Fibroblast of skin of right biceps (primary cell): ENCODE results near the gene ANKRD6.

Experiments
- DNase-seq: peaks from one replicate; pipeline ENCODE4 v3.0.0-alpha.2; 2013

ANKRD6 gene

DNA sequence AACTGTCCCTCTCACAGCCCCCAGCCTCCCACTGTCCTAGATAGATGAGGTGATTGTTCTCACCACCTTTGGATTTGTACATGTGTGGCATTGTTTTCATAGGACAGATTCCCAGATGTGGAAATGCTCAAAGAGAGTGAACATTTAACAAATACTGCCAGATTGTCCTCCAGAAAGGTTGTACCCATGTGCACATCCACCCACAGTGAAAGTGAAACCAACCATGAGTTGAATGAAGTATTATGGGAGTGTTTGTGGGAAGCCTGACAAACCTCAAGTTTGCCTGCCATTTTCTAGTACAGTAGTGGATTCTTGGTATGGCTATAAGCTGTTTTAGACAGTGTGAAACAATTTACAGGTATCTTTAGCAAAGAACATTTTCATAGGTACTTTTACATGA lies 42.7 kb downstream of the ANKRD6 start:
- peak; percentile 10 for DNase-seq

- no peak for DNase-seq
Observed at GRCh38 chr6:89479897-89480296, 46.9 kb downstream of the ANKRD6 start.

DNA sequence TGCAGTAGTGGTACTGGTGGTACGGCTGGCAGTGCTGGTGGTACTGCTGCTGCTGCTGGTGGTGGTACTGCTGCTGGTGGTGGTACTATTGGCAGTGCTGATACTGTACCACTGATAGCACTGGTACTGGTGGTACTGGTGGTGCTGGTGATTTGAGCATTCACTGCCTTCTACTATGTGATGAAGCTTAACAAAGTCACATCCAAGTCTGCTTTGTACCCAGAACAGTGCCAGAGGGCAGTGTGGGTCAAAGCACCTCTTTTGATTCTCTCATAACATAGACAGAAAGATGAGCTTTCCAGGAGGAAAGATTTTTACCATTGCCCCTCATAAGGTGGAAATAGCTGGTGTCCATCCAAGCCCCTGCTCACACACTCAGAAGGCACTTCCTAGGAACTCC lies 48.7 kb downstream of the ANKRD6 start:
- no peak for DNase-seq

DNA sequence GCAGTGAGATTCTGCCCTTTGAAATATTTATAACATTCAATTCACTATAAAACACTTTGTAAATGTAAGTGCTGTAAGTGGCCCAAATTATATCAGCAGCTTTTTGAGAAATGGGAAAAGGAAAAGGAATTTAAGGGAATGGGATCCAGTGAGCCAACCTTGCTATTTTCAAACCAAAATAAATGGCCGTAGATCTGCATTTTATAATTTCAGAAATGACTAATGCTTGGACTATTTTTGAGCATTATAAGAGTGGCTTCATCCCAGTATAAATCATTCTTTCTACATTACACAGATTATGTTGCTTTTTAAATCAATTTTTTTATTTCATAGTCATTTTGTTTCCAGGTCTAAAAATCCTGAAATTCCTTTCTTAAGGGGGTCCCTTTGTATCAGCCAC lies 49.2 kb downstream of the ANKRD6 start:
- DNase-seq, result peak; percentile 64

DNA sequence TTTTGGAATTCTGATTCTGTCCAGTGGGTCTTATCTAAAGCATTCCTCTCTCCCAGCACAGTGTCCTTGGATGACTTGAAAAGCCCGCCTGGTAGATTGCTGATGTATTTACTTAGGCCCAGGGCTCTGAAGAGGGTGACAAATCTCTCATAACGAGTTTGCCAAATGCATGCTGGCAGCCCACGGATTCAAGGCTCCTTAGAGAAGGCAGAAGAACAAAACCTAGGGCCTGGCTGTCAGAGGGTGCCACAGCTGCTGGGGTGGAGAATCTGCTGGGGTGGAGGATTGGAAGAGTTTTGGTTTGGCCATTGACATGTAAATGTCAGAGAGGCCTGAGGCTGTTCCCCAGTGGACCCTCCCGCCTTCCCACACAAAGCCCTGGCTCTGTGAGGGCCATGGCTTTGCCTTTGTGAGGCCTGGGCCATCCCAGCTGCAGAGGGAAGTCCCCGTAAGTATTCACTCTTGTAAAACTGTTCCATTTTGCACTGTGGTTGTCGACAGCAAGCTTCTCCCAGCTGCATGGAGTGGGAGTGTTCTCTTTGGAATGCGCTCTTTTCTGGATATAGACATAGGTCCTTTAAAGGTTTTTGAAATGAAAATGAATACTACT lies 50.3 kb downstream of the ANKRD6 start:
- peak; percentile 49 for DNase-seq

DNA sequence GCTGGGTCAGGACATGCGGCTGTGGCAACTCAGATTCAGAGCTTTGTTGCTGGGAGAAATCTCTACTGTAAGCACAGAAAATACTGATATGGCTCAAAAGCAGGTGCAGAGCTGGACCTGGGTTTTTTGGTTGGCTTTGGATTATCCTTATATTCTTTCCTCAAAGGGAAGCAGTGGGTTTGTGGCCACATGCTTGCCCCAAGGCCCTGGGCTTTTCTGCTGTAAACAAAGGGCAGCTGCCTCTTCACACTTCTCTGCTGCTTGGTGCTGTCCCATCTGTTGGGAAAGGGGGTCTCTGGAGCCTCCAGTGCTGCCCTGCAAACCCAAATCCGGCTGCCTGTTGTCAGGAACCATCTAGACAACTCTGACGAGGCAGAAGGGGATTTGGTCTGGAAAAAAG lies 52.4 kb downstream of the ANKRD6 start:
- DNase-seq, result no peak

DNA sequence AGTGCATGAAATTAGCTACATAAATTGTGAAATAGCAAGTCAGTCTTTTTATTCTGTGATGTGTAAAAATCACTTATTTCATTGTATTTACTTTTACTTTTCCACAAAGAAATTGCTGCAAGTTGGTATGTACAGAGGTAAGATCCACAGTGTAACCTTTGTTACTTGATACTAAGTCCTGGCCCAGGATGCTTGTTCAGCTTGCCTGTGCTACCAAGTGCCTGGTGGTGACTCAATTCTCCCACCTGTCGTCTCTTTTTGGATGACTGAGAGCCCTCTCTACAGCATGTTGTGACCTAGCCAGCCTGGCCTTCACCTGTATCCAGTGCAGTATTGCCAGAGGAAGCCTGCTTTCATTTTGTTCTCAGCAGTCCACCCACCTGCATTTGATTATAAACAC lies 54.9 kb downstream of the ANKRD6 start:
- DNase-seq, result no peak

DNA sequence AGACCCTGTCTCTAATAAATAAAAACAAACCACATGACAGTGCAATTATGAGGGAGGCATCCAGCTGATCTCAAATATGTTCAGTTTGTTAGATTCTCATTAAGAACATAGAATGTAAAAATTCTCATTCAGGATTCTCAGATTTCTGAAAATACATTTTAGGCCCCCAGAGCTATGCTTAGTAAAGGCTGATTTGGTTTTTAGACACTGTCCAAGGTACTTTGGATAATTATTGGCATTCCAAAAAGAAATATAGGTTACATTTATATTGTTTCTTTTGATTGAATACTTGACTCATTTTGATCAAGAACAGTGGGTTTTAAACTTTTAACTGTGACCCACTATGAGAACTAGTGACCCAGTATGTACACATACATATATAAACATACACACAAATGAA lies 55.5 kb downstream of the ANKRD6 start:
- no peak for DNase-seq

- DNase-seq, result no peak
Observed at GRCh38 chr6:89489078-89489477, 56.1 kb downstream of the ANKRD6 start.

DNA sequence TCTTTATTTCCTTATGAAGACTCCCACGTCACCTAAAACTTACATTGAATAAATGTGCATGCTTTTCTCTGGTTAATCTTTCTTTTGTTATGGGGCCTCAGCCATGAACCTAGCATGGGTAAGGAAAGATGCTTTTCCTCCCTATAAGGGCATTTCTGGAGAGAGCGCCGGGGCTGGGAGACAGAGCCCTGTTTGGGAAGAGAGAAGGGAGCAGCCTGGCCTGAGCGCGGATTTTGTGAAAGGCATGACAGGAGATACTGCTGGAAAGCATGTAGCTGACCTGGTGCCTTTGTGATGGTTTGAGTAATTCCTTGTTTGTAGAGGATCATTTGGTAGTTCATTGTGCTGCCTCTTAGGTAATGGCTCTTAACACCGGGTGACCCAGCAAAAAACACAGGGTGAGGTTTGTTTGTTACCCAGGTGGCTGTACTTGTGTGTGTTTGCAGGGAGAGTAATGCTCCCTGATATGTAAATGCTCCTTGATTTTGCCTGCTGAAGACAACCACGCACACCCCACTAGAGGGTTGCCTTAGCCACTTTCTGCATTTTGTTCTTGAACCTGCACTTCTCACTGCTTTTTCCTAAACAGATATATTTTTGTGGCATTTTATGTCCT lies 59.2 kb downstream of the ANKRD6 start:
- DNase-seq, result no peak

DNA sequence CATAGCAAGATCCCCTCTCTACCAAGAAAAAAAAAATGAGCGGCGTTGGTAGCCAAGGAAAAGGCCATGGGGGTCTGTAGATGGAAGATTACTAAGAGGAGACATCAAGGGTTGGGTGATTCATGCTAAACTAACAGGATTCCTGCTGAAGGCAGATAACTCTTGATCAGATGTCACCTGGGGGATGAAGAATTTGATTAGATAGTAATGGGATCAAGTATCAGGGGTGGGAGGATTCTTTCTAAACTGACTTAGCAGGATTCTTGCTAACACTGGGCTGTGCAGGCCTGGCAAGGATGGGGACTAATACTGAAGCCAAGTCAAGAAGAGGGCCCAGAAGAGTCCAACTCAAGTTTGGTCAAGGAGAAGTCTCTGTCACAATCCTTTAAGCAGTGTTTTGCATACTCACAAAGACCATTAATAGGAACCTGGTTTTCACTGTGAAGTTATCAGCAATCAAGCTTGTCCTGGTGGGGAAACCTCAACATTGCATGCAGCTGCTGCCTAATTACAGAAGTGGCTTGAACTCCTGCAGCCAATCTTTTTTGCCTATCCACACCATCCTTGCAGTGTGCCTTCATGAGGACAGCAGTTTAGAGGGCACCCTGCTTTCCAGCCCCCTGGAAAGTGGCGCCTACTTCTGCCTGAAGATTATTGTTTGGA lies 61.3 kb downstream of the ANKRD6 start:
- DNase-seq, result no peak

GRCh38 chr6:89495961-89496535 lies 63.1 kb downstream of the ANKRD6 start:
- DNase-seq, result no peak

DNA sequence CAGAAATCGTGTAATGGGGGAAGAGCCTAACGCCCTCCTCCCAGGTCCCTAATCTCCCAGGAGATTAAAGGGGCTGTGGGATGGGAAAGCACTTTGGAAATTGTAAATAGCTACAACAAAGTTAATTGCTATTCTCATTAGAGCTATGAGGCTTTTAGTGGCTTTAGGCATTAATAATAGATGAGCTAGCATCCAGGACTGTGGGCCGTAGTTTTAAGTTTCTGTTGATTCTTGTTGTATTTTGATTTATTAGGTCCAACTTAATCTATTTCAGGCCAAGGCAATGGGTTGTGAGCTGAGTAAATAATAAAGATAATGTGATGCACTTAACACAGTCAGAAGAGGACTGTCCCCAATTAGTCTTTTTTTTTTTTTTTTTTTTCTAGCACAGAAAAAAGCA lies 67.7 kb downstream of the ANKRD6 start:
- DNase-seq, result no peak

GRCh38 chr6:89501222-89501621 lies 68.3 kb downstream of the ANKRD6 start:
- peak; percentile 23 for DNase-seq

- DNase-seq, result no peak
Observed at GRCh38 chr6:89501753-89502152, 68.8 kb downstream of the ANKRD6 start.

DNA sequence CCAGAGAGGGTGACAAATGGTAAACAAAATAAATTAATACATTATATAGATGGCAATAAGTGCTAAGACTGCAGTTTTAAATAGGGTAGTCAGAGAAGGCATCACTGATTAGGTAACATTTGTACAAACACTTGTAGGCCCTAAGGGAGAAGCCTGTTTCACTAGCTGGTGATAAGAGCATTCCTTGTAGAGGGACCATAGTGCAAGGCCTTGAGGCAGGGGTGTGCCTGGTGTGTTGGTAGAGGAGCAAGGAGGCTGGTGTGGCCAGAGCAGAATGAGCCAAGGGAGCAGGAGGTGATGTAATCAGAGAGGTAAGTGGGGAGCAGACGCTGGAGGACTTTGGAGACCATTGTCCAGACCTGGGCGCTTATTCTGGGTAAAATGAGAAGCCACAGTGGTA lies 70.7 kb downstream of the ANKRD6 start:
- no peak for DNase-seq

- DNase-seq, result no peak
Observed at GRCh38 chr6:89505847-89506246, 72.9 kb downstream of the ANKRD6 start.

DNA sequence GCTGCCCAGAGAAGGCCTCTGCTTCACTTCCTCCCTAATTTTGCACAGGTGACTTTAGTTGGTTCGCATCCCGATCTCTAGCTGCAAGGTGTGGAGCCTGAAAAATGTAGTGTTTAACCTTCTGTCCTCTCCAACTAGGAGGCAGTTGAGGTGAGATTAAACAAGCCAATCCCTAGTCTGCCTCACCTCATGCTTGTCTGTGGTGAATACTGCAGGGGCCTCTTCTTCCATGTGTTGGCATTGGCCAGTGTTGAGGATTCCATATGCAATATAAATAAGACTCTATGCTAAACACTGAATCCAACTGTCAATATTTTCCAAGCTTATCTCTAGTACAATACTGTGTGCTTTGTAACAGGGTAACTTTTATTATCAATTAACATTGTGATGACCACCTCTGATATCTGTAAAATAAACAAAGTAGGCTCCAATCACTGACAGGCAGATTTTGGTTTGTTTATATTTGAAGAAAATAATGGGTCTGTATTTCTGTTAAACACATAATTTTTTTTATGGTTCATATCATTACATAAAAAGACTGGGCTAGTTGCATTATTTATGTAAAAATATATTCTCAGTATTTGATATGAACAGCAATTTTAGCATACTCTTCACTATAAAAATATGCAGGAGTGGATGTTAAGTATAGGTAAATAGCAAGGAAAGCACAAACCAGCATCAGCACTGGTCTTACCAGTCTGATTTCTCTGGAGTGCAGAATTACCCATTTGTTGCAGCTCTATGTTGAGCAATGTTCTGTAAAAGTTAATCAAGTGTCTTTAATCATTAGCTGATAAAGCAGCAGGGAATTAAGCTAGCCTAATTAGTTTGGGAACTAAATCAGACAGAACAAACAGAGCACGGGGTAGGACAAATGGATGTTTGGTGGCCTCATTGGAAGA lies 74.0 kb downstream of the ANKRD6 start:
- DNase-seq, result no peak

GRCh38 chr6:89508755-89509563 lies 76.0 kb downstream of the ANKRD6 start:
- no peak for DNase-seq

GRCh38 chr6:89509777-89510281 lies 76.9 kb downstream of the ANKRD6 start:
- no peak for DNase-seq

GRCh38 chr6:89510393-89510792 lies 77.4 kb downstream of the ANKRD6 start:
- no peak for DNase-seq
